HG02571 (cell line): ENCODE results near the gene TUBE1.
A peak's percentile ranks its signal among the peaks of the same experiment; 100 is the strongest.
"Not testable (repeated sequence)": the region's sequence is repeated elsewhere in the genome, so short reads cannot be mapped to it uniquely, and the experiment has no call there.

Experiments
- ATAC-seq: cut with Tn5 transposase; IDR thresholded peaks from one replicate; pipeline ENCODE4 v1.9.1; 2021; ENCODE audit warnings: mild to moderate bottlenecking, moderate library complexity; ENCODE audit not compliant: unreplicated experiment

Gene TUBE1

GRCh38 chr6:112065426-112065986, 21.8 kb downstream of the TUBE1 start:
- no peak for ATAC-seq

- ATAC-seq = no peak
Observed at GRCh38 chr6:112062966-112063365, 24.3 kb downstream of the TUBE1 start.

- no peak for ATAC-seq
Observed at GRCh38 chr6:112061605-112062004, 25.7 kb downstream of the TUBE1 start.

- no peak for ATAC-seq
Observed at GRCh38 chr6:112058243-112059032, 28.8 kb downstream of the TUBE1 start.

- no peak for ATAC-seq
Observed at GRCh38 chr6:112054555-112055190, 32.6 kb downstream of the TUBE1 start.

GRCh38 chr6:112054001-112054400, 33.3 kb downstream of the TUBE1 start, which contains the start of gene CCN6:
Gene CCN6, plus strand, starts transcription at chr6:112054104. Its CDS starts 254 bp downstream, at chr6:112054358.
- no peak for ATAC-seq

GRCh38 chr6:112051251-112051740, 36.0 kb downstream of the TUBE1 start:
- not testable (repeated sequence) for ATAC-seq

- no peak for ATAC-seq
Observed at GRCh38 chr6:112050429-112050828, 36.9 kb downstream of the TUBE1 start.

GRCh38 chr6:112049996-112050395, 37.3 kb downstream of the TUBE1 start:
- no peak for ATAC-seq

- ATAC-seq = no peak
Observed at GRCh38 chr6:112049026-112049799, 38.1 kb downstream of the TUBE1 start.

GRCh38 chr6:112047523-112047922, 39.8 kb downstream of the TUBE1 start:
- not testable (repeated sequence) for ATAC-seq

GRCh38 chr6:112044856-112045255, 42.4 kb downstream of the TUBE1 start:
- ATAC-seq = no peak

- no peak for ATAC-seq
Observed at GRCh38 chr6:112044196-112044595, 43.1 kb downstream of the TUBE1 start.

GRCh38 chr6:112043032-112044007, 44.0 kb downstream of the TUBE1 start:
- ATAC-seq = peak; percentile 93

GRCh38 chr6:112041535-112041934, 45.7 kb downstream of the TUBE1 start:
- no peak for ATAC-seq

- no peak for ATAC-seq
Observed at GRCh38 chr6:112040956-112041355, 46.3 kb downstream of the TUBE1 start.

- no peak for ATAC-seq
Observed at GRCh38 chr6:112039431-112039770, 47.9 kb downstream of the TUBE1 start.

- ATAC-seq = no peak
Observed at GRCh38 chr6:112038756-112039430, 48.4 kb downstream of the TUBE1 start.

GRCh38 chr6:112038268-112038667, 49.0 kb downstream of the TUBE1 start:
- ATAC-seq = no peak
